HCT116 (cell line): ENCODE measurements around the gene M1AP. TPM values are rescaled to one million over a fixed set of nuclear protein-coding genes. Genes with fewer than 3 reads are reported as not detected.

Experiments
- ATAC-seq: fragments of 200-7000 bp; cut with Tn5 transposase; 2 replicates; pipeline ENCODE4 v1.9.1; 2020; ENCODE audit warnings: mild to moderate bottlenecking, moderate library complexity
- BruUV-seq: library from RNA; stranded (reverse); fragments of 400-500 nt; replicated peaks from 2 replicates; lab custom pipeline; 2021; lab: Mats Ljungman, UMichigan
- CTCF ChIA-PET: fragments of 300-600 bp; sonication (Branson Sonifier 250); formaldehyde crosslinking; loops from one replicate; lab custom pipeline; 2021; ENCODE audit warnings: antibody characterized with exemption; lab: Charles Lee
- POLR2A ChIA-PET: fragments of 300-600, 350-600 bp; sonication (Branson Sonifier 250); formaldehyde crosslinking; loops from one replicate; lab custom pipeline; 2021; ENCODE audit warnings: antibody characterized with exemption; lab: Charles Lee
- RAD21 ChIA-PET, 2 experiments: fragments of 300-600 bp; sonication (Branson Sonifier 250); formaldehyde crosslinking; loops; one replicate each; lab custom pipeline; 2023; ENCODE audit warnings: low total read pairs in 2 of 2; ENCODE audit not compliant: uncharacterized antibody in 2 of 2, unreplicated experiment in 2 of 2, low non-redundant PET in 1 of 2; lab: Charles Lee
- DNase-seq: peaks from one replicate; pipeline ENCODE4 v3.0.0-alpha.2; 2010; ENCODE audit warnings: low read depth, low spot score
- H2AFZ ChIP-seq: fragments of 200-600 bp; shearing (Covaris generic), sonication (generic); 2 replicates; pipeline ENCODE4 v1.6.1; 2017; ENCODE audit warnings: low read depth, mixed run types, mixed read lengths, antibody characterized with exemption, low read length; ENCODE audit not compliant: poor library complexity, severe bottlenecking
- H3K27ac ChIP-seq: 2 replicates; pipeline ENCODE4 v1.5.1; 2012; ENCODE audit warnings: low read depth, low read length
- H3K27me3 ChIP-seq: fragments of 200-600 bp; sonication (generic); 2 replicates; pipeline ENCODE4 v1.6.1; 2016; ENCODE audit warnings: mixed run types, low read length, mixed read lengths; ENCODE audit not compliant: insufficient read depth
- H3K36me3 ChIP-seq, 2 experiments: fragments of 200-500 bp in 1 of 2; fragments of 200-600 bp in 1 of 2; sonication (Bioruptor generic) in 1 of 2; sonication (generic) in 1 of 2; 2 replicates each; pipeline versions ENCODE4 v1.5.1 to v1.6.1; 2014 to 2016; ENCODE audit warnings: low read length in 2 of 2, inconsistent platforms in 1 of 2, mixed read lengths in 1 of 2, mixed run types in 1 of 2; ENCODE audit not compliant: insufficient read depth in 2 of 2, control insufficient read depth in 1 of 2
- H3K4me1 ChIP-seq, 2 experiments: fragments of 200-600 bp in 1 of 2; sonication (generic) in 1 of 2; 2 replicates each; pipeline versions ENCODE4 v1.5.1 to v1.6.1; 2012 to 2017; ENCODE audit warnings: low read length in 2 of 2, inconsistent platforms in 1 of 2, mild to moderate bottlenecking in 1 of 2, mixed read lengths in 1 of 2, mixed run types in 1 of 2, moderate library complexity in 1 of 2; ENCODE audit not compliant: insufficient read depth in 2 of 2, control insufficient read depth in 1 of 2
- H3K4me2 ChIP-seq: fragments of 200-600 bp; sonication (generic); 2 replicates; pipeline ENCODE4 v1.6.1; 2017; ENCODE audit warnings: mixed run types, low read length, mixed read lengths
- H3K4me3 ChIP-seq, 2 experiments: fragments of 200-600 bp in 1 of 2; sonication (generic) in 1 of 2; replicated peaks in 1 of 2; 2 replicates each; pipeline ENCODE4 v1.5.1; 2011 to 2016; ENCODE audit warnings: low read length in 2 of 2, control low read depth in 1 of 2, low read depth in 1 of 2, mild to moderate bottlenecking in 1 of 2, mixed read lengths in 1 of 2, mixed run types in 1 of 2
- H3K79me2 ChIP-seq: fragments of 200-600 bp; sonication (generic); 2 replicates; pipeline ENCODE4 v1.6.1; 2017; ENCODE audit warnings: mild to moderate bottlenecking, mixed run types, low read length, moderate library complexity, mixed read lengths; ENCODE audit not compliant: insufficient read depth
- H3K9ac ChIP-seq: fragments of 200-600 bp; sonication (generic); 2 replicates; pipeline ENCODE4 v1.6.1; 2016; ENCODE audit warnings: low read length, mixed read lengths
- H3K9me2 ChIP-seq: fragments of 200-600 bp; sonication (generic), shearing (Covaris generic); 2 replicates; pipeline ENCODE4 v1.6.1; 2017; ENCODE audit warnings: mixed run types, mild to moderate bottlenecking, moderate library complexity; ENCODE audit not compliant: insufficient read depth
- H3K9me3 ChIP-seq, 2 experiments: fragments of 200-500 bp in 1 of 2; fragments of 200-600 bp in 1 of 2; sonication (Bioruptor generic) in 1 of 2; sonication (generic) in 1 of 2; 2 replicates each; pipeline ENCODE4 v1.6.1; 2014 to 2017; ENCODE audit warnings: low read length in 2 of 2, mixed read lengths in 2 of 2, inconsistent platforms in 1 of 2, low read depth in 1 of 2, mild to moderate bottlenecking in 1 of 2, mixed run types in 1 of 2, moderate library complexity in 1 of 2; ENCODE audit not compliant: control insufficient read depth in 1 of 2, insufficient read depth in 1 of 2
- H4K20me1 ChIP-seq: fragments of 200-600 bp; sonication (generic), shearing (Covaris generic); 2 replicates; pipeline ENCODE4 v1.6.1; 2017; ENCODE audit warnings: mixed run types, mild to moderate bottlenecking, moderate library complexity; ENCODE audit not compliant: insufficient read depth
- SIN3A ChIP-seq: IDR thresholded peaks from 2 replicates; pipeline ENCODE4 v1.6.1; 2012; ENCODE audit warnings: low read depth
- TCF7L2 ChIP-seq: IDR thresholded peaks from 2 replicates; pipeline ENCODE4 v1.7.0; 2011; ENCODE audit warnings: borderline replicate concordance, inconsistent platforms; ENCODE audit not compliant: insufficient read depth, insufficient read length; ENCODE audit errors: extremely low read depth
- YY1 ChIP-seq: IDR thresholded peaks from 2 replicates; pipeline ENCODE4 v1.6.1; 2011; ENCODE audit warnings: low read length, low read depth, moderate library complexity, mild to moderate bottlenecking; ENCODE audit not compliant: insufficient replicate concordance; ENCODE audit errors: extremely low read depth
- intact Hi-C: fragments of 100-400 bp; cut with micrococcal nuclease; formaldehyde crosslinking; loops from 2 replicates; pipeline ENCODE4 v1.10.0; 2022
- total RNA-seq: library from RNA; stranded (reverse); gene quantifications from one replicate; pipeline ENCODE4 v1.2.1, GENCODE V29; 2021; ENCODE audit not compliant: unreplicated experiment
- TF ChIP-seq, protein P1 (sequence below), 3 experiments: fragments of 200-600 bp in 1 of 3; sonication (generic) in 1 of 3; IDR thresholded peaks in 2 of 3; conservative IDR thresholded peaks in 1 of 3; 2 replicates each; pipeline ENCODE4 v1.5.1; 2012 to 2017; ENCODE audit warnings: low read depth in 2 of 3, low read length in 2 of 3, antibody characterized with exemption in 1 of 3, borderline replicate concordance in 1 of 3, control low read depth in 1 of 3, mild to moderate bottlenecking in 1 of 3, mixed read lengths in 1 of 3, mixed run types in 1 of 3, moderate library complexity in 1 of 3; ENCODE audit not compliant: insufficient read depth in 1 of 3
- TF ChIP-seq, protein P2 (sequence below): IDR thresholded peaks from 2 replicates; pipeline ENCODE4 v1.6.1; 2012

M1AP gene
- total RNA-seq, 1 experiment from 2014 or later, result 28.2 TPM

DNA sequence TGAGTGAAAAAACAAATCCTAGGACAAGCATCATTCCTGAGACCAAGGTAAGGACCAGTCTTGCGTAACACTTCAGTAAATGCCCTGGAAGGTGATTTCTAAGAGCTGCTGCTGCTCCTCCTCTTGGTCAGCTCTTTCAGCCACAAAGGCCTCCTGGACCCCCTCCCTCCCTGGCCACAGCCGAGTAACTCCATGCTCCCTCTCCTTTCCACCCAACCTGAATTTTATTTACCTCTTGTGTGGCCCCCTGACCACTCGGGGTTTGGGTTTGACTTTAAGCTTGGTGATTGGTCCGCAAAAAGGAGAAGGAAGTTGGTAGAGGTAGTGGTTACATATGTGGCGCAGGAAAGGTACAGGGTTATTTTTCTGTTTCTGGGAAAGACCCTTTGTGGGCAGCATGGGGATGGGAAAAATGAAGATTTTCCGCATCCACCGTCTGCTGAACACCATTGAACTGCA is 109.2 kb downstream of the M1AP start (continued):
- TF ChIP-seq, protein P1, sequence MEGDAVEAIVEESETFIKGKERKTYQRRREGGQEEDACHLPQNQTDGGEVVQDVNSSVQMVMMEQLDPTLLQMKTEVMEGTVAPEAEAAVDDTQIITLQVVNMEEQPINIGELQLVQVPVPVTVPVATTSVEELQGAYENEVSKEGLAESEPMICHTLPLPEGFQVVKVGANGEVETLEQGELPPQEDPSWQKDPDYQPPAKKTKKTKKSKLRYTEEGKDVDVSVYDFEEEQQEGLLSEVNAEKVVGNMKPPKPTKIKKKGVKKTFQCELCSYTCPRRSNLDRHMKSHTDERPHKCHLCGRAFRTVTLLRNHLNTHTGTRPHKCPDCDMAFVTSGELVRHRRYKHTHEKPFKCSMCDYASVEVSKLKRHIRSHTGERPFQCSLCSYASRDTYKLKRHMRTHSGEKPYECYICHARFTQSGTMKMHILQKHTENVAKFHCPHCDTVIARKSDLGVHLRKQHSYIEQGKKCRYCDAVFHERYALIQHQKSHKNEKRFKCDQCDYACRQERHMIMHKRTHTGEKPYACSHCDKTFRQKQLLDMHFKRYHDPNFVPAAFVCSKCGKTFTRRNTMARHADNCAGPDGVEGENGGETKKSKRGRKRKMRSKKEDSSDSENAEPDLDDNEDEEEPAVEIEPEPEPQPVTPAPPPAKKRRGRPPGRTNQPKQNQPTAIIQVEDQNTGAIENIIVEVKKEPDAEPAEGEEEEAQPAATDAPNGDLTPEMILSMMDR (IDR thresholded peaks at IDR 0.05 in 2 of 3, conservative IDR thresholded peaks at IDR 0.05 in 1 of 3; ENCODE audit: borderline replicate concordance in 1 of 3, insufficient read depth in 1 of 3, low read depth in 2 of 3, low read length in 2 of 3), result no peak
- TF ChIP-seq TCF7L2, result no peak

DNA sequence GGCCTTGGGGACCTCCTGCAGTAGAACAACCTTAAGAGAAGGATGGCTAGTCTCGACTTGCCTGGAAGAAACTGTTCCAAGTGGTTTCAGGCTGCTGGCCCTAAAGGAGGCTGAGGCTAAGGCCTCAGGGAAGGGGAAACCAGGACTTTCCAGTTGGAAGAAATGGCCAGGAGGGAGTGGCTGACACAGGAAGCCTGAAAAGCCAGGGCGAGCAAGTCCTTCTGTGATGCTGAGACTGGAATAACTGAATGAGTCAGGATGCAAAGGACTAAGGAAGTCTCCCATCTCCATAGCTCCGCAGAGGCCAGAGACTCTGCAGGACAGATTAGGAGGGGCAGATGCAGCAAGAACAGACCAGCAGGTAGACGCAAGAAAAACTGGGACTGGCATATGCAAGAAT is 111.0 kb downstream of the M1AP start:
- BruUV-seq, result no TSS peak
- Histone ChIP-seq H3K9me2 (no peaks in the 10 kb centered on the region), H2AFZ (no peak overlapping the region), H3K4me2 (no peak overlapping the region), H3K79me2 (no peaks in the 10 kb centered on the region), H3K9ac (no peak overlapping the region), H3K27ac (no peak overlapping the region), H3K27me3 (no peaks in the 10 kb centered on the region), H3K4me1 (no peaks in the 10 kb centered on the region), H4K20me1 (no peaks in the 10 kb centered on the region), H3K9me3 (no peaks in the 10 kb centered on the region), H3K36me3 (no peaks in the 10 kb centered on the region; a peak in 1 of 4 replicates), H3K4me3 (no peak overlapping the region)
- POLR2A ChIA-PET, result no interaction called here
- RAD21 ChIA-PET, result no interaction called here
- DNase-seq (no peak), ATAC-seq (no peak)
- TF ChIP-seq, protein P1 (IDR thresholded peaks at IDR 0.05 in 2 of 3, conservative IDR thresholded peaks at IDR 0.05 in 1 of 3; ENCODE audit: borderline replicate concordance in 1 of 3, insufficient read depth in 1 of 3, low read depth in 2 of 3, low read length in 2 of 3), result no peak
- TF ChIP-seq YY1, result no peak
- TF ChIP-seq, protein P2, sequence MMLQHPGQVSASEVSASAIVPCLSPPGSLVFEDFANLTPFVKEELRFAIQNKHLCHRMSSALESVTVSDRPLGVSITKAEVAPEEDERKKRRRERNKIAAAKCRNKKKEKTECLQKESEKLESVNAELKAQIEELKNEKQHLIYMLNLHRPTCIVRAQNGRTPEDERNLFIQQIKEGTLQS, result no peak
- TF ChIP-seq SIN3A, result no peak
- intact Hi-C loops, result no loop called here
- CTCF ChIA-PET, result no interaction called here
